ENCODE measurements around the gene EPC1.
"Not testable (repeated sequence)": the region's sequence is repeated elsewhere in the genome, so short reads cannot be mapped to it uniquely, and the experiment has no call there.

The EPC1 gene

GRCh38 chr10:32234471-32234870 lies 112.5 kb downstream of the EPC1 start:
- no peak for ATAC-seq (ENCODE audit: low read depth)
- H3K27me3 Mint-ChIP-seq, result peaks cover 1% of the 10 kb centered on the region

GRCh38 chr10:32233375-32233774 lies 113.6 kb downstream of the EPC1 start:
- ATAC-seq (ENCODE audit: low read depth), result not testable (repeated sequence)

More at GRCh38 chr10:32234471-32234870, 112.5 kb downstream of the EPC1 start:
- Mint-ChIP-seq H3K4me1 (no peaks in the 10 kb centered on the region), H3K36me3 (no peaks in the 10 kb centered on the region), H3K4me3 (no peak overlapping the region), H3K9me3 (no peaks in the 10 kb centered on the region), H3K27ac (no peak overlapping the region)
- no peak for DNase-seq (ENCODE audit: low spot score in 2 of 2)

DNA sequence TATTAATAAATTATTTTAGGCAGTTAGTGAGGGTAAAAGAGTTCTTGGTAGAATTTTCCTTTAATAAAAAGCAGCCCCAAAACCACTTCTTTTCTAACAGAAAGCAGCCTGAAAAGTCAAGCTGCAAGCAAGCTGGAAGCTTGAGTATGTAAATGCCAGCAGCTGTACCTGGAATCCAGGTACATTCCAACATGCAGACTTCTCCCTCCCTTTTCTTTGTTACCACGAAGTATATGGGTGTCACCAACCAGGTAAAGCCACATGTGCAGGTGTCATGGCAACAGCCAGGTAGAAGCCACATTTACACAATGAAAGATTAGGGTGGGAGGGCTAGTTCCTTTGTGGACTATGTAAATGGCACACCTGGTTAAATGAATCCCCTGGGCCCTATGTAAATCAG lies 114.6 kb downstream of the EPC1 start:
- H3K27me3 Mint-ChIP-seq, result peaks cover 1% of the 10 kb centered on the region
- H3K27ac Mint-ChIP-seq, result no peak overlapping the region
- H3K9me3 Mint-ChIP-seq, result no peaks in the 10 kb centered on the region
- DNase-seq (ENCODE audit: low spot score in 2 of 2) (no peak), ATAC-seq (ENCODE audit: low read depth) (no peak)
- H3K4me3 Mint-ChIP-seq, result no peak overlapping the region
- no peaks in the 10 kb centered on the region for H3K4me1 Mint-ChIP-seq
- H3K36me3 Mint-ChIP-seq, result no peaks in the 10 kb centered on the region

More at GRCh38 chr10:32233375-32233774, 113.6 kb downstream of the EPC1 start:
- not testable (repeated sequence) for H3K36me3 Mint-ChIP-seq; H3K4me3 Mint-ChIP-seq; DNase-seq (ENCODE audit: low spot score in 2 of 2); H3K27ac Mint-ChIP-seq; H3K27me3 Mint-ChIP-seq; H3K9me3 Mint-ChIP-seq; H3K4me1 Mint-ChIP-seq

- DNase-seq (ENCODE audit: low spot score in 2 of 2); H3K36me3 Mint-ChIP-seq; H3K9me3 Mint-ChIP-seq; H3K27me3 Mint-ChIP-seq; H3K27ac Mint-ChIP-seq; H3K4me3 Mint-ChIP-seq; ATAC-seq (ENCODE audit: low read depth); H3K4me1 Mint-ChIP-seq: not testable (repeated sequence)
These were observed 117.2 kb downstream of the EPC1 start for GRCh38 chr10:32229788-32230187.

GRCh38 chr10:32229170-32229569 lies 117.8 kb downstream of the EPC1 start:
- Mint-ChIP-seq H3K9me3 (peaks cover 2% of the 10 kb centered on the region), H3K27me3 (peaks cover 3% of the 10 kb centered on the region), H3K4me1 (no peaks in the 10 kb centered on the region), H3K27ac (no peak overlapping the region), H3K4me3 (no peak overlapping the region), H3K36me3 (no peaks in the 10 kb centered on the region)
- no peak for ATAC-seq (ENCODE audit: low read depth)
- no peak for DNase-seq (ENCODE audit: low spot score in 2 of 2)

GRCh38 chr10:32227802-32228201 lies 119.2 kb downstream of the EPC1 start:
- no peak for DNase-seq (ENCODE audit: low spot score in 2 of 2)
- ATAC-seq (ENCODE audit: low read depth), result no peak
- Mint-ChIP-seq H3K4me1 (no peaks in the 10 kb centered on the region), H3K27ac (no peak overlapping the region), H3K27me3 (peaks cover 3% of the 10 kb centered on the region), H3K9me3 (peaks cover 2% of the 10 kb centered on the region), H3K4me3 (no peak overlapping the region), H3K36me3 (no peaks in the 10 kb centered on the region)

- no peak for ATAC-seq (ENCODE audit: low read depth)
- no peak for DNase-seq (ENCODE audit: low spot score in 2 of 2)
- Mint-ChIP-seq H3K27ac (no peak overlapping the region), H3K4me1 (no peaks in the 10 kb centered on the region), H3K36me3 (no peaks in the 10 kb centered on the region), H3K4me3 (no peak overlapping the region), H3K27me3 (peaks cover 2% of the 10 kb centered on the region), H3K9me3 (peaks cover 2% of the 10 kb centered on the region)
These were observed 120.3 kb downstream of the EPC1 start for GRCh38 chr10:32226624-32227023.

GRCh38 chr10:32225976-32226375 lies 121.0 kb downstream of the EPC1 start:
- Mint-ChIP-seq H3K36me3 (no peaks in the 10 kb centered on the region), H3K27ac (no peak overlapping the region), H3K27me3 (peaks cover 2% of the 10 kb centered on the region), H3K9me3 (peaks cover 2% of the 10 kb centered on the region), H3K4me3 (no peak overlapping the region), H3K4me1 (no peaks in the 10 kb centered on the region)
- DNase-seq (ENCODE audit: low spot score in 2 of 2) (no peak), ATAC-seq (ENCODE audit: low read depth) (no peak)

DNA sequence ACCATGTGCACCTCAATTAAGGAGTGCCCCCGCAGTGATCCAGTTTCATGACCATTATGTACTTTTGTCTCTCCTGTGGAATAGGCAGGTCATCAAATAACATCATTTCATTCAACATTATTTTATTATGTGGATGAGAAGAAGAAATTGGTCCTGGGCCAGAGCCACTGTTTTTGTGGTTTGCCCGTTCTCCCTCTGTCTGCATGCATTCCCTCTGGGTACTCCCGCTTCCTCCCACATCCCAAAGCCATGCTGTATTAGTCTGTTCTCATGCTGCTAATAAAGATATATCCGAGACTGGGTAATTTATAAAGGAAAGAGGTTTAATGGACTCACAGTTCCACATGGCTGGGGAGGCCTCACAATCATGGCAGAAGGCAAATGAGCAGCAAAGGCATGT lies 124.6 kb downstream of the EPC1 start:
- not testable (repeated sequence) for H3K27me3 Mint-ChIP-seq; DNase-seq (ENCODE audit: low spot score in 2 of 2); H3K4me1 Mint-ChIP-seq; H3K4me3 Mint-ChIP-seq; H3K27ac Mint-ChIP-seq; ATAC-seq (ENCODE audit: low read depth); H3K36me3 Mint-ChIP-seq
- peaks cover 14% of the 10 kb centered on the region for H3K9me3 Mint-ChIP-seq

GRCh38 chr10:32219156-32219555 lies 127.8 kb downstream of the EPC1 start:
- not testable (repeated sequence) for H3K27me3 Mint-ChIP-seq; H3K4me3 Mint-ChIP-seq; H3K36me3 Mint-ChIP-seq; DNase-seq (ENCODE audit: low spot score in 2 of 2); ATAC-seq (ENCODE audit: low read depth); H3K27ac Mint-ChIP-seq; H3K4me1 Mint-ChIP-seq
- peaks cover 12% of the 10 kb centered on the region for H3K9me3 Mint-ChIP-seq

- H3K4me1 Mint-ChIP-seq; H3K27ac Mint-ChIP-seq; H3K36me3 Mint-ChIP-seq; ATAC-seq (ENCODE audit: low read depth); H3K4me3 Mint-ChIP-seq; DNase-seq (ENCODE audit: low spot score in 2 of 2): not testable (repeated sequence)
- peaks cover 12% of the 10 kb centered on the region for H3K9me3 Mint-ChIP-seq
- peaks cover 10% of the 10 kb centered on the region for H3K27me3 Mint-ChIP-seq
These were observed 128.5 kb downstream of the EPC1 start for GRCh38 chr10:32218206-32219044.

Data from memory B cell (primary cell).